Esophagus (tissue), 2 donors: ENCODE results near the gene OR2V2. TPM values are rescaled to one million over a fixed set of nuclear protein-coding genes. Genes with fewer than 3 reads are reported as not detected.
"Not testable (repeated sequence)": the region's sequence is repeated elsewhere in the genome, so short reads cannot be mapped to it uniquely, and the experiment has no call there.

Source experiments
- H3K27ac ChIP-seq, 2 donors: one replicate each; pipeline ENCODE4 v1.5.1; 2013; ENCODE audit warnings: low read depth in 2 of 2, mild to moderate bottlenecking in 2 of 2, inconsistent platforms in 1 of 2, low read length in 1 of 2, moderate library complexity in 1 of 2
- H3K27me3 ChIP-seq, 2 donors: one replicate each; pipeline ENCODE4 v1.6.1; 2013; ENCODE audit warnings: low read length in 2 of 2, control low read depth in 1 of 2, mild to moderate bottlenecking in 1 of 2; ENCODE audit not compliant: insufficient read depth in 2 of 2, control insufficient read depth in 1 of 2
- H3K36me3 ChIP-seq, 2 donors: one replicate each; pipeline ENCODE4 v1.6.1; 2013; ENCODE audit warnings: low read length in 1 of 2; ENCODE audit not compliant: control insufficient read depth in 2 of 2, insufficient read depth in 2 of 2
- H3K4me1 ChIP-seq, 2 donors: one replicate each; pipeline ENCODE4 v1.6.1; 2013; ENCODE audit warnings: low read length in 1 of 2; ENCODE audit not compliant: control insufficient read depth in 2 of 2, insufficient read depth in 2 of 2
- H3K4me3 ChIP-seq, 2 donors: one replicate each; pipeline ENCODE4 v1.5.1; 2013; ENCODE audit warnings: low read length in 2 of 2, mild to moderate bottlenecking in 2 of 2, low read depth in 1 of 2, moderate library complexity in 1 of 2
- H3K9me3 ChIP-seq, 2 donors: one replicate each; pipeline ENCODE4 v1.6.1; 2013; ENCODE audit warnings: mild to moderate bottlenecking in 2 of 2, low read depth in 1 of 2, low read length in 1 of 2, moderate library complexity in 1 of 2; ENCODE audit not compliant: control insufficient read depth in 2 of 2, insufficient read depth in 1 of 2
- WGBS, 2 donors: extraction: QIAGEN DNeasy Blood & Tissue Kit; methylation state at CpG; one replicate each; pipeline ENCODE4 v1.1.7; 2013; 5-methylcytosine and 5-hydroxymethylcytosine counted together
- polyA plus RNA-seq, 2 donors: library from polyadenylated mRNA; stranded (reverse); fragments of 200-250 nt; gene quantifications; one replicate each; pipeline ENCODE4 v1.2.3, GENCODE V29; 2013
- donor health status: healthy with polysubstance abuse.
- donor health status: Bipolar disorder and iron deficiency.

OR2V2 gene, protein sequence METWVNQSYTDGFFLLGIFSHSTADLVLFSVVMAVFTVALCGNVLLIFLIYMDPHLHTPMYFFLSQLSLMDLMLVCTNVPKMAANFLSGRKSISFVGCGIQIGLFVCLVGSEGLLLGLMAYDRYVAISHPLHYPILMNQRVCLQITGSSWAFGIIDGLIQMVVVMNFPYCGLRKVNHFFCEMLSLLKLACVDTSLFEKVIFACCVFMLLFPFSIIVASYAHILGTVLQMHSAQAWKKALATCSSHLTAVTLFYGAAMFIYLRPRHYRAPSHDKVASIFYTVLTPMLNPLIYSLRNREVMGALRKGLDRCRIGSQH
- polyA plus RNA-seq = not detected

DNA sequence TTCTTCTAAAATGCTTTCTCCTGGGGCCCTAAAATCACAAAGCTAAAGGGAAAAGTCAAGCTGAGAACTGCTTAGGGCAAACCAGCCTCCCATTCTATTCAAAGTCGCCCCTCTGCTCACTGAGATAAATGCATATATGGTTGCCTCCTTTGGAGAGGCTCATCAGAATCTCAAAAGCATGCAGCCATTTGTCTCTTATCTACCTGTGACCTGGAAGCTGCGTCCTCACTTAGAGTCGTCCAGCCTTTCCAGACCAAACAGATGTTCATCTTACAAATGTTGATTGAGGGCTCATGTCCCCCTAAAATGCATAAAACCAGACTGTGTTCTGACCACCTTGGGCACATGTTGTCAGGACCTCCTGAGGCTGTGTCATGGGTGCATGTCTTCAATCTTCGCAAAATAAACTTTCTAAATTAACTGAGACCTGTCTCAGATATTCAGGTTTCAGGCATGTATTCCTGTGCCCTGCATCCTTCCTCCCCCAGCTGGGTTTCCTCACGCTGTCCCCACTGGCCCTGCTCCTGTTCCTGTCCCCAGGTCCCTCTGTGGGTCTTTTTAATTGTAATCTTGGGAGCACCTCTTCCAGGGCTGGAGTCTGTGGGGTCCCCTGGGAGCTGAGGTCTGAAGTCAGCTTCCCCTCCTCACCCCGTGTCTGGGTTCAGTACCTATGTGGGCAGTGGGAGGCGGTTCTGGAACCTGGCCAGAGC lies at the start of gene OR2V2:
OR2V2 (plus strand) TSS at position 660 of the 710 bp plus-strand sequence. CDS start 7,357 bp downstream, outside the sequence.
- not testable (repeated sequence) for H3K27ac ChIP-seq, H3K27me3 ChIP-seq, H3K4me3 ChIP-seq, H3K9me3 ChIP-seq, H3K36me3 ChIP-seq
- 56 to 74% methylated on average over 7 of the region's 7 CpGs for WGBS, 2 donors
- peaks cover 0 to 12% of the 10 kb centered on the region in 2 donors for H3K4me1 ChIP-seq

DNA sequence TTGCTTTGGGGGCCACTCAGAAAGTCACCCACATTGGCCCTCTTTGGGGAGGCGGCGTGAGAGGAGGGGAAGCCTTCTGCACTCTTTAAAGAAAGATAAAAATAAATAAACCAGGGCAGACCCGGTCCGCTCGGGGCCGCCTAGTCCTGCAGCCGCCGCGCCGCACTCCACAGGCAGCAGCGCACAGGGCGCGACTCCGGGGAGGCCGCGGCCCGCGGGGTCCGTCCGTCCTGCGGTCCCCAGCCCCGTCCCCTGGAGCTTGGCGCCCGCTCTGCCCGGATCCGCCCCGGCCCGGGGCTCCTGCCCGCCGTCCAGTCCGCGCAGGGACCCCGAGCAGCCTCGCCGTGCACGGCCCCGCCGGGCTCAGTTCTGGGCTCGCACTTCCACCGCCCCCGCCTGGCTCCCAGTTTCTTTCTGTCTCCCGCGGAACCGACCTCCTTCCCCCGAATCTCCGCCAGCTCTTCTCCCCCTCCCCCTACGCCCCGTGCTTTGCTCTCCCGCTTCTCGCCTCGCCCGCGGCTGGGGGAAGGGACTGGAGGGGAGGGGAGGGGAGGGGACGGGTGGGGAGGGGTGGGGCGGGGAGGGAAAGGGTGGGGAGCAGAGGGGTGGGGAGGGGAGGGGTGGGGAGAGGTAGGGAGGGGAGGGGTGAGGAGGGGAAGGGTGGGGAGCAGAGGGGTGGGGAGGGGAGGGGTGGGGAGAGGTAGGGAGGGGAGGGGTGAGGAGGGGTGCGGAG lies 49.5 kb upstream of the OR2V2 start:
- not testable (repeated sequence) for H3K4me1 ChIP-seq, H3K27me3 ChIP-seq, H3K9me3 ChIP-seq, H3K36me3 ChIP-seq, H3K27ac ChIP-seq, H3K4me3 ChIP-seq
- WGBS, 2 donors = 0% methylated on average over 2 of the region's 56 CpGs; no CpG with 5 or more reads in 1 of the 2 donors

DNA sequence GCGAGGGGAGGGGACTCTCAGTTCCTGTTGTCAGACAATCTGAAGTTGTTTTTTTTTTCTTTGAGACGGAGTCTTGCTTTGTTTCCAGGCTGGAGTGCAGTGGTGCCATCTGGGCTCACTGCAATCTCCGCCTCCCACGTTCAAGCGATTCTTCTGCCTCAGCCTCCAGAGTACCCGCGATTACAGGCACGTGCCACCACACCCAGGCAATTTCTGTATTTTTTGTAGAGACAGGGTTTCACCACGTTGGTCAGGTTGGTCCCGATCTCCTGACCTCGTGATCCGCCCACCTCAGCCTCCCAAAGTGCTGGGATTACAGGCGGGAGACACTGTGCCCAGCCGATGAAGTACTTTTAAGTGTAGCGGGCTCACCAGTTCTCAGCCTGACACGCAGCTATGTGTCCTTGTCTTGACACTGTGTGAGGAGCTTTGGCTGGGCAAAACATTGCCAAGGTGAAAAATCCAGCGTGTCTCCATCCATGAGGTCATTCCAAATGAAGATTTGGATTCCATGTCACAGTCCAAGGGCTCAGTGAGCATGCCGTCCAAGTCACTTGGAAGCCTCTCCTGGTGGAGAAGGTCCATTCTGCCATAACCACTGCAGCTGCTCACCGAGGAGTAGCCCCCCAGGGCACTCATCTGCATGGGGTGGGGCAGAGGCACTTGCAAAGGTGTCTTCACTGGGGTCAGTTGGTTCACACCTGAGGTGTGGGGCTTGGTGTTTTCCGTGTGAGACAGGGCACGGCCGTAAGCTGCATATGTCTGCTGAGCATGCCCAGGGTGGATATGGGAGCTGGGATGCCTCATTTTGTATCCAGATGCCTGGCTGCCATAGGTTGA lies 48.4 kb upstream of the OR2V2 start:
- H3K9me3 ChIP-seq = peaks cover 0 to 2% of the 10 kb centered on the region in 2 donors
- H3K27me3 ChIP-seq = peaks cover 0 to 9% of the 10 kb centered on the region in 2 donors
- no peak overlapping the region for H3K27ac ChIP-seq
- H3K36me3 ChIP-seq = no peaks in the 10 kb centered on the region
- 19 to 21% methylated on average over 20 to 22 of the region's 22 CpGs for WGBS, 2 donors
- no peaks in the 10 kb centered on the region for H3K4me1 ChIP-seq
- H3K4me3 ChIP-seq = no peak overlapping the region

DNA sequence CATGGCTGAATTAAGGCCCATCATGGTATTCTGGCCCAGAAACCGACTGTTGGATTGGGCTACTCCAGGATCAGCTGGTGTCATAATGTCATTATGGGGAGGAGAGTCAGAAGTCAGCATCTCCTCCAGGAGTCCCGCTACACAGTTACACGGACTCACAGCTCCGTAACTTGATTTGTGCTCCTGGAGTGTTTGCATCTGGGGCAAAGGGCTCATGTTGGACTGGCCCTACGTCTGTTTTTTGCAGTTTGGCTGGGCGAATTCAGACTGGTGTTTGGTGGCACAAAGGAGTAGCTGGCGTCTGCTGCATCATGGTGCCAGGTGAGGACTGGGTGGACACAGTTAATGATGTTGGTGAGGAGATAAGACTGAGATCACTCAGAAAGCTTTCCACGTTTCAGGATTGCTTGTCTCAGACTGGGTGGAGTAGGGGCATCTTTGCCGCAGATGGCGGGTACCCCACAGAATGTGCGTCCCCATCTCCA lies 47.7 kb upstream of the OR2V2 start:
- Histone ChIP-seq H3K9me3 (peaks cover 0 to 2% of the 10 kb centered on the region in 2 donors), H3K36me3 (no peaks in the 10 kb centered on the region), H3K4me3 (no peak overlapping the region), H3K27ac (no peak overlapping the region), H3K4me1 (no peaks in the 10 kb centered on the region), H3K27me3 (peaks cover 0 to 12% of the 10 kb centered on the region in 2 donors)
- 58 to 59% methylated on average over 11 of the region's 11 CpGs for WGBS, 2 donors

DNA sequence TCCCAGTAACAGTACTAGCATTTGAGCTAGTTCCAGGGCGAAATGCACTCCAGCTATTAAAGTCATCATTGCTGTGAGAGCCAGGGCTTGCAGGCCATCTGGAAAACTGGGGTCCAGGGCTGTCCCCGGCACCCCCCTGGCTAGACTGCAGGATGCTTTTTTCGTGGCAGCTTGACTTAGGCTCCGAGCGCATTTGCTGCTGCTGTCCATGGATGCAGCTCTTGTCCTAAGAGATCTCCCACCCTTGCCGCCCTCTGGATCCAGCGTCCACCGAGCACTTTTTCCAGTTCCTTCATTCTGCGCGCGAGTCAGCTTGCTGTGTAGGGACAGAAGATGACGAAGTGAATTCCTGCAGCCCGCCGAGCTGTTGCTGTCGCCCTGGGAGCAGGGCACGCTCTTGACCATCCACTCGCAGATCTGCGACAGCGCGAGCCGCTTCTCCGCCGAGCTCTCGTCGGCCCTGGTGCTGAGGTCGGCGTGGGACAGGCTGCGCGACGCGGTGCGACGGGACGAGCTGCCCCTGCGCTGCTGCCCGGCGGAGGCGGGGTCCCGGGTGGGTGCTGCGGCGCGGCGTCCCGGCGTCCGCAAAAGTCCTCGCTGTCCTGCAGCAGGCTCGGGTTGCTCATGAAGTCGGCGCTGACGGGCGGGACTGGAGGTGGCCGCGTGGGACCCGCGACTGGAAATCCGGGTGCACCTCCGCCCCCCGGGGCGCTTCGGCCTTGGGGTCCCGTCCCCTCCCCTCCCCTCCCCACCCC lies 47.1 kb upstream of the OR2V2 start:
- H3K27me3 ChIP-seq = peaks cover 0 to 12% of the 10 kb centered on the region in 2 donors
- no peaks in the 10 kb centered on the region for H3K4me1 ChIP-seq
- H3K9me3 ChIP-seq = peaks cover 0 to 2% of the 10 kb centered on the region in 2 donors
- no peak overlapping the region for H3K27ac ChIP-seq
- H3K4me3 ChIP-seq = no peak overlapping the region
- 7% methylated on average over 49 to 61 of the region's 62 CpGs for WGBS, 2 donors
- no peaks in the 10 kb centered on the region for H3K36me3 ChIP-seq

DNA sequence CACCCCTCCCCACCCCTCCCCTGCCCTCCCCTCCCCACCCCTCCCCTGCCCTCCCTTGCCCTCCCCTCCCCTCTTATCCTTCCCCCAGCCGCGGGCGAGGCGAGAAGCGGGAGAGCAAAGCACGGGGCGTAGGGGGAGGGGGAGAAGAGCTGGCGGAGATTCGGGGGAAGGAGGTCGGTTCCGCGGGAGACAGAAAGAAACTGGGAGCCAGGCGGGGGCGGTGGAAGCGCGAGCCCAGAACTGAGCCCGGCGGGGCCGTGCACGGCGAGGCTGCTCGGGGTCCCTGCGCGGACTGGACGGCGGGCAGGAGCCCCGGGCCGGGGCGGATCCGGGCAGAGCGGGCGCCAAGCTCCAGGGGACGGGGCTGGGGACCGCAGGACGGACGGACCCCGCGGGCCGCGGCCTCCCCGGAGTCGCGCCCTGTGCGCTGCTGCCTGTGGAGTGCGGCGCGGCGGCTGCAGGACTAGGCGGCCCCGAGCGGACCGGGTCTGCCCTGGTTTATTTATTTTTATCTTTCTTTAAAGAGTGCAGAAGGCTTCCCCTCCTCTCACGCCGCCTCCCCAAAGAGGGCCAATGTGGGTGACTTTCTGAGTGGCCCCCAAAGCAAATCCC lies 46.2 kb upstream of the OR2V2 start:
- H3K36me3 ChIP-seq, H3K9me3 ChIP-seq, H3K4me3 ChIP-seq, H3K4me1 ChIP-seq, H3K27ac ChIP-seq: not testable (repeated sequence)
- WGBS, 2 donors = 3% methylated on average over 11 of the region's 54 CpGs; no CpG with 5 or more reads in 1 of the 2 donors
- peaks cover 0 to 12% of the 10 kb centered on the region in 2 donors for H3K27me3 ChIP-seq

DNA sequence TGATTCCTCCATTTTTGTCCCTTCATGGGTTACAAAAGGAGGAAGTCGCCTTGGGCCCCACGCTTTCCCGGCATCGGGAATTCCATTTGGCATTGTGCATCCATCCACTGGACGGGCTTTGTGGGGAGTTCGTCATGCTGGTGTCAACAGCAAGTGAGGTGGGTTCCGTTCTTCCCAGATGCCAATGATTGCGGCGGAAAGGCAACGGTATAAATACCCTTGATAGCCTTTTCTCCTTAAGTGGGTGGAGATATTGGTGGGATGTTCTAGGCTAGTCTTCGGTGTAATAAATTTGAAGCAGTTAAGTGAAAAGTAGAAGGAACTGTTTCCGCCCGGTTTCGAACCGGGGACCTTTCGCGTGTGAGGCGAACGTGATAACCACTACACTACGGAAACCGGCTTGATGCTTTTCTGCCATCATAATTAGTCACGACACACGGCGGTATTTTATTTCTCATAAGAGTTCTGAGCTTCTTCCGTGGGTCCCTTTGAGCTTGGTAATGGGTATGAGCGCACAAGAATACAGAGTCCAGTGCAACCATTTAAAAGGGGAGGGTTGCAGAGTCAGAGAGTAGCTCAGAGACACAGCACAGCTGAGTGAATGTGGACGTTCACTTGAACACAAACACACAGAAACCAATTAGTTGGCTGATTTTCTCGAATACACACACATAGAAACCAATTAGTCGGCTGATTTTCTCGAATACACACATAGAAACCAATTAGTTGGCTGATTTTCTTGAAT lies 45.3 kb upstream of the OR2V2 start:
- not testable (repeated sequence) for H3K9me3 ChIP-seq, H3K4me1 ChIP-seq, H3K4me3 ChIP-seq, H3K27ac ChIP-seq, H3K36me3 ChIP-seq
- no CpG with 5 or more reads among the region's 30 CpGs for WGBS, 2 donors
- H3K27me3 ChIP-seq = peaks cover 0 to 12% of the 10 kb centered on the region in 2 donors

DNA sequence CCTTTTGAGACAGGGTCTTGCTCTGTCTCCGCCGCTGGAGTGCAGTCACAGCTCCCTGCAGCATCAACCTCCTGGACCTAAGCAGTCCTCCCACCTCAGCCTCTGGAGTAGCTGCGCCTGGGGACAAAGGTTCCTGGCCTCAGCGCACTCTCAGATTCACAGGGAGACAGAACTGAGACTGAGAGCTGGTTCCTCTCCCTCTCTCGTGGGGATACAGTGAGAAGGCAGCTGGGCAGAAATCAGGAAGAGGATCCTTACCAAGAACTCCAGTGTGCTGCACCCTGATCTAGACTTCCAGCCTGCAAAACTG lies 43.2 kb upstream of the OR2V2 start:
- H3K4me1 ChIP-seq, H3K9me3 ChIP-seq, H3K36me3 ChIP-seq, H3K4me3 ChIP-seq, H3K27ac ChIP-seq: not testable (repeated sequence)
- peaks cover 0 to 17% of the 10 kb centered on the region in 2 donors for H3K27me3 ChIP-seq
- 9 to 19% methylated on average over 5 of the region's 5 CpGs for WGBS, 2 donors
